Lung (tissue), 12 donors: ENCODE data around the gene LCN2. TPM values are rescaled to one million over a fixed set of nuclear protein-coding genes. Genes with fewer than 3 reads are reported as not detected.

ENCODE experiments used
- ATAC-seq: fragments of 200-7000 bp; cut with Tn5 transposase; one replicate; pipeline ENCODE4 v1.9.1; 2020; ENCODE audit warnings: moderate number of reproducible peaks; ENCODE audit not compliant: insufficient read depth, low FRiP score
- DNase-seq, 3 donors: peaks; one replicate each; pipeline ENCODE4 v3.0.0-alpha.2; 2013 to 2017
- H3K27ac ChIP-seq, 2 donors: one replicate each; pipeline ENCODE4 v1.5.1; 2013; ENCODE audit warnings: mild to moderate bottlenecking in 2 of 2, moderate library complexity in 2 of 2, control low read depth in 1 of 2, inconsistent platforms in 1 of 2, low read depth in 1 of 2, low read length in 1 of 2
- H3K27me3 ChIP-seq, 3 donors: one replicate each; pipeline ENCODE4 v1.5.1; 2013; ENCODE audit warnings: low read length in 2 of 3; ENCODE audit not compliant: control insufficient read depth in 3 of 3, insufficient read depth in 3 of 3
- H3K36me3 ChIP-seq, 4 donors: one replicate each; pipeline ENCODE4 v1.5.1; 2013; ENCODE audit warnings: low read length in 4 of 4, mild to moderate bottlenecking in 1 of 4, moderate library complexity in 1 of 4; ENCODE audit not compliant: control insufficient read depth in 4 of 4, insufficient read depth in 4 of 4
- H3K4me1 ChIP-seq, 5 donors: one replicate each; pipeline ENCODE4 v1.5.1; 2013; ENCODE audit warnings: low read length in 5 of 5, mild to moderate bottlenecking in 2 of 5, moderate library complexity in 1 of 5; ENCODE audit not compliant: control insufficient read depth in 5 of 5, insufficient read depth in 5 of 5
- H3K4me3 ChIP-seq: one replicate; pipeline ENCODE4 v1.5.1; 2013; ENCODE audit warnings: mild to moderate bottlenecking, control low read depth, moderate library complexity
- H3K9ac ChIP-seq, 2 donors: one replicate each; pipeline ENCODE4 v1.5.1; 2013; ENCODE audit warnings: low read length in 2 of 2, control low read depth in 1 of 2; ENCODE audit not compliant: insufficient read depth in 1 of 2
- H3K9me3 ChIP-seq, 4 donors: one replicate each; pipeline ENCODE4 v1.5.1; 2013; ENCODE audit warnings: low read length in 3 of 4, mild to moderate bottlenecking in 1 of 4, moderate library complexity in 1 of 4; ENCODE audit not compliant: control insufficient read depth in 4 of 4, insufficient read depth in 3 of 4
- WGBS, 2 donors: extraction: QIAGEN DNeasy Blood & Tissue Kit; methylation state at CpG; one replicate each; pipeline ENCODE4 v1.1.7; 2013; 5-methylcytosine and 5-hydroxymethylcytosine counted together
- polyA plus RNA-seq, 2 donors: library from polyadenylated mRNA; stranded (reverse); fragments of 200-250 nt; gene quantifications; one replicate each; pipeline ENCODE4 v1.2.1, GENCODE V29; 2013
- total RNA-seq, 2 donors: library from RNA; depleted of rRNA in 1 of 2; stranded (reverse); fragments of >200 nt in 1 of 2; gene quantifications; one replicate each; pipeline ENCODE4 v1.2.1, GENCODE V29; 2014 to 2021
- TF ChIP-seq, protein P1 (sequence below): IDR thresholded peaks from 2 replicates; pipeline ENCODE4 v1.5.1; 2012; ENCODE audit warnings: mild to moderate bottlenecking; ENCODE audit errors: control extremely low read depth, extremely low read depth
- donor health status: control.
- donor health status: control.
- donor health status: Bipolar disorder and iron deficiency.
- donor health status: healthy.
- donor health status: DM: yes; HTN: yes; CAD: no.

The LCN2 gene
- total and polyA plus RNA-seq, 4 donors, result 114 to 842 (median 295) TPM

DNA sequence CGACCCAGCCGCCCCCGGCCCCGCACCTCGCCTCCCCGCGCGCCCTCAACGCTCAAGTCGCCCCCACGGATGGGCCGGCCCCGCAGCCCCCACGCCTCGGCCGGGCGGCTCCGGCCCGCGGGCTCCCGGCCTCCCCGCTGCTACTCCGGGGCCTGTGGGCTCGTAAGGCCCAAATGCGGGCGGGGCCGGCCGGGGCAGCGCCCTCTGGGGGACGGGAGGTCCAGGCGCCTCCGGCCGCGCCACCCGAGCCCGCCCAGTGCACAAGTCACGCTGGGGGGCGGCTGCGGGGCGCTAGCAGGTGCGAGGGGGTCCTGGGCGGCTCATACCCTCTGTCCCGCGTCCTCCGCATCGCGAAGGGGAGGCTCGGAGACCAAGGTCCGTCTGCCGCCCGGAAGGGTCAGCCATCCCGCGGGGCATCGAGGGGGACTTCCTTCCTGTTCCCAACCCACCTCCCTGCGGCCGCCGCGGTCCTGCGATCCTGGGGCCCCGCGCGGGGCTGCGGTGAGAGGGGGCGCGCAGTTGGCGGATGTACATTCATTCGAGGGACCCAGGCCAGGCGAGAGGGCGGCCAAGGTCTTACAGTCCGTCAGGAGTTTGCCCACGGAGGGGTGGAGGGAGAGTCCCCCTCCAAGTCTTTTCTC is 42.3 kb downstream of the LCN2 start, which contains the start of gene CIZ1:
CIZ1 (minus strand) TSS at position 167 of the 641 bp plus-strand sequence. CDS start 715 bp downstream, outside the sequence.
- H3K4me3 ChIP-seq, result peak within 1 kb of the TSS; percentile 76
- H3K27me3 ChIP-seq, result no peaks in the 10 kb centered on the region
- TF ChIP-seq, protein P1, sequence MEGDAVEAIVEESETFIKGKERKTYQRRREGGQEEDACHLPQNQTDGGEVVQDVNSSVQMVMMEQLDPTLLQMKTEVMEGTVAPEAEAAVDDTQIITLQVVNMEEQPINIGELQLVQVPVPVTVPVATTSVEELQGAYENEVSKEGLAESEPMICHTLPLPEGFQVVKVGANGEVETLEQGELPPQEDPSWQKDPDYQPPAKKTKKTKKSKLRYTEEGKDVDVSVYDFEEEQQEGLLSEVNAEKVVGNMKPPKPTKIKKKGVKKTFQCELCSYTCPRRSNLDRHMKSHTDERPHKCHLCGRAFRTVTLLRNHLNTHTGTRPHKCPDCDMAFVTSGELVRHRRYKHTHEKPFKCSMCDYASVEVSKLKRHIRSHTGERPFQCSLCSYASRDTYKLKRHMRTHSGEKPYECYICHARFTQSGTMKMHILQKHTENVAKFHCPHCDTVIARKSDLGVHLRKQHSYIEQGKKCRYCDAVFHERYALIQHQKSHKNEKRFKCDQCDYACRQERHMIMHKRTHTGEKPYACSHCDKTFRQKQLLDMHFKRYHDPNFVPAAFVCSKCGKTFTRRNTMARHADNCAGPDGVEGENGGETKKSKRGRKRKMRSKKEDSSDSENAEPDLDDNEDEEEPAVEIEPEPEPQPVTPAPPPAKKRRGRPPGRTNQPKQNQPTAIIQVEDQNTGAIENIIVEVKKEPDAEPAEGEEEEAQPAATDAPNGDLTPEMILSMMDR, result peak; percentile 40
- WGBS, 2 donors, result 1% methylated on average over 48 to 71 of the region's 71 CpGs
- peak; percentile 90 for ATAC-seq
- H3K9ac ChIP-seq, result peak within 1 kb of the TSS; percentile 48 to 63
- peak within 1 kb of the TSS; percentile 89 to 95 for H3K27ac ChIP-seq
- H3K36me3 ChIP-seq, result peaks cover 0 to 17% (median 7%) of the 10 kb centered on the region in 4 donors
- H3K9me3 ChIP-seq, result no peaks in the 10 kb centered on the region
- peaks cover 0 to 12% (median 6%) of the 10 kb centered on the region in 5 donors for H3K4me1 ChIP-seq
- peak; percentile 79 to 87 (median 82) for DNase-seq

DNA sequence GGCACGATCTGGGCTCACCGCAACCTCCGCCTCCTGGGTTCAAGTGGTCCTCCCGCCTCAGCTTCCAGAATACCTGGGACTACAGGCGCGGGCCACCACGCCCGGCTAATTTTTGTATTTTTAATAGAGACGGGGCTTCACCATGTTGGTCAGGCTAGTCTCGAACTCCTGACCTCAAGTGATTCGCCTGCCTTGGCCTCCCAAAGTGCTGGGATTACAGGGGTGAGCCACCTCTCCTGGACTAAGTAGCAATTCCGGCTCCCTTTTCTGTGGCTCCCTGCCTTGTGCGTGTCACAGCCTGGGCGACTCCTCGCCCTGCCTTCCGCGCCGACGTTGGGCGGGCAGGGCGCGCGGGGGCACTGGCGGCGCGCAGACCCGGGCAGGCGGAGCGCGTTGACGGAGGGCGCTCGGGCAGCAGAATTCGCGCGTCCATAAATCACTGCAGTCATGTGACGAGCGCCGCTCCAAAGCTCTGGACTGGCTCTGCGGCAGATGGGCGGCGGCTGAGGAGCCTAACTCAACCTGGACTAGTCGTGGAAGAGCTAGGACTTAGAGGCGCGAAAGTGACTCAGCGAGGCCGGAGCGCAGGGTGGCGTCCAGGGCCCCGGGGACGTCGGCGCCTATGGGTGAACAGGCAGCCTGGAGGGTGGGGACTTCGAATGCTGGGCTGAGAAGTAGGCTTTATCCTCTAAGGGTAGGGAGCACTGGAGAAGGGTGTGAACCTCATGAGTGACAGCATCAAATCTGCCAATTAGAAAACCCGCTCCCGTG is 43.5 kb downstream of the LCN2 start:
- Histone ChIP-seq H3K36me3 (peaks cover 0 to 9% (median 3%) of the 10 kb centered on the region in 4 donors), H3K4me3 (no peak overlapping the region), H3K27ac (peak overlapping the region; percentile 62 to 83), H3K27me3 (no peaks in the 10 kb centered on the region), H3K9me3 (no peaks in the 10 kb centered on the region), H3K9ac (no peak overlapping the region), H3K4me1 (peaks cover 0 to 12% (median 5%) of the 10 kb centered on the region in 5 donors)
- TF ChIP-seq, protein P1, result no peak
- WGBS, 2 donors, result 15 to 21% methylated on average over 55 to 56 of the region's 56 CpGs
- peak; percentile 72 to 88 (median 84) for DNase-seq
- peak; percentile 71 for ATAC-seq

DNA sequence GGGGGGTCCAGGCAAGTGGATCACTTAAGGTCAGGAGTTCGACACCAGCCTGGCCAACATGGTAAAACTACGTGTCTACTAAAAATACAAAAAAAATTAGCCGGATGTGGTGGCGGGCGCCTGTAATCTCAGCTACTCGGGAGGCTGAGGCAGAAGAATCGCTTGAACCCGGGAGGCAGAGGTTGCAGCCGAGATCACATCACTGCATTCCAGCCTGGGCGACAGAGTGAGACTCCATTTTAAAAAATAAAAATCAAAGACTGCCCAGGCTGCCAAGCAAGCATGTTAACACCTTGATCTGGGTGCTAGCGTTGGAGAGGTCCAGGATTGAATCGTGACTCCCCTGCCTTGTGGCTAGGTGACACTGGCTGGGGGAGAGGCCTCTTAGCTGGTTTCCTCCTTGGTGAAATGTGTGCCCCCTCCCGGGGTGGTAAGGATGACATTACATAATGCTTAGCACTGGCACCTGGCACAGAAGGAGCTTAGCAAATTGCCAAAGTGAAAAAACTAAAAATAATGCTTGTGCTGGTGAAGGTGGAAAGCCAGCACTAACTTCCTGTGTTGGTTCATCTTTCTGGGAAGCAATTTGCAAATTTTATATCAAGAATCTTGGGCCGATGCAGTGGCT is 44.3 kb downstream of the LCN2 start:
- H3K27ac ChIP-seq, result peak overlapping the region; percentile 62 to 83

More for the DNA sequence above, 44.3 kb downstream of the LCN2 start:
- H3K9ac ChIP-seq, result no peak overlapping the region
- H3K36me3 ChIP-seq, result peaks cover 0 to 9% (median 3%) of the 10 kb centered on the region in 4 donors
- TF ChIP-seq, protein P1, result no peak
- ATAC-seq (no peak), DNase-seq (no peak)
- 81 to 83% methylated on average over 14 of the region's 14 CpGs for WGBS, 2 donors
- peaks cover 0 to 12% (median 5%) of the 10 kb centered on the region in 5 donors for H3K4me1 ChIP-seq
- H3K9me3 ChIP-seq, result no peaks in the 10 kb centered on the region
- no peak overlapping the region for H3K4me3 ChIP-seq
- no peaks in the 10 kb centered on the region for H3K27me3 ChIP-seq
